SK-N-SH treated with all-trans-retinoic acid at 6 μM for 48 hours (cell line): ENCODE results near the gene TMEFF2.

Experiments
- ARNTL ChIP-seq: fragments of 450-650 bp; formaldehyde crosslinking; IDR thresholded peaks from 2 replicates; pipeline ENCODE4 v1.5.0; 2020; ENCODE audit warnings: low read depth, mild to moderate bottlenecking, moderate library complexity, borderline replicate concordance
- ISL1 ChIP-seq: fragments of 250-450 bp; sonication (Bioruptor Pico); IDR thresholded peaks from 2 replicates; pipeline ENCODE4 v2.1.2; 2022; ENCODE audit warnings: mild to moderate bottlenecking, moderate library complexity
- OSR1 ChIP-seq: fragments of 250-450 bp; sonication (Bioruptor Pico); IDR thresholded peaks from 2 replicates; pipeline ENCODE4 v1.8.0; 2022; ENCODE audit warnings: moderate library complexity, mild to moderate bottlenecking, inconsistent platforms
- PATZ1 ChIP-seq: fragments of 250-450 bp; sonication (Bioruptor Pico); IDR thresholded peaks from 2 replicates; pipeline ENCODE4 v1.8.0; 2020; ENCODE audit warnings: mild to moderate bottlenecking, moderate library complexity, borderline replicate concordance
- PPARA ChIP-seq: fragments of 250-450 bp; sonication (Bioruptor Pico); IDR thresholded peaks from 2 replicates; pipeline ENCODE4 v1.5.0; 2020; ENCODE audit warnings: mild to moderate bottlenecking, borderline replicate concordance
- TCF4 ChIP-seq: fragments of 250-450 bp; sonication (Bioruptor Pico); IDR thresholded peaks from 2 replicates; pipeline ENCODE4 v1.8.0; 2021; ENCODE audit warnings: mild to moderate bottlenecking, moderate library complexity, borderline replicate concordance
- ZFP3 ChIP-seq: fragments of 250-450 bp; sonication (Bioruptor Pico); IDR thresholded peaks from 2 replicates; pipeline ENCODE4 v1.5.0; 2020; ENCODE audit warnings: mild to moderate bottlenecking, moderate library complexity
- ZFP30 ChIP-seq: fragments of 450-650 bp; formaldehyde crosslinking; IDR thresholded peaks from 2 replicates; pipeline ENCODE4 v1.5.0; 2022; ENCODE audit warnings: mild to moderate bottlenecking, moderate library complexity
- ZNF565 ChIP-seq: fragments of 450-650 bp; formaldehyde crosslinking; conservative IDR thresholded peaks from 2 replicates; pipeline ENCODE4 v1.5.0; 2020; ENCODE audit warnings: low read depth, mild to moderate bottlenecking, moderate library complexity
- ZNF8 ChIP-seq: fragments of 450-650 bp; formaldehyde crosslinking; IDR thresholded peaks from 2 replicates; pipeline ENCODE4 v1.5.0; 2020; ENCODE audit warnings: mild to moderate bottlenecking, moderate library complexity

GRCh38 chr2:192043216-192043870, 151.4 kb downstream of the TMEFF2 start:
- TF ChIP-seq ZNF8 (CRISPR knock-in tag) (no peak), ZNF565 (CRISPR knock-in tag) (no peak), ZFP30 (CRISPR knock-in tag) (no peak), TCF4 (CRISPR knock-in tag) (no peak), PPARA (no peak), ARNTL (CRISPR knock-in tag) (no peak), OSR1 (no peak), ISL1 (CRISPR knock-in tag) (no peak), ZFP3 (CRISPR knock-in tag) (no peak), PATZ1 (no peak)
